HEK293T (cell line): ENCODE results near the gene TBK1.

ENCODE experiments used
- CTCF ChIA-PET: fragments of 350-600 bp; formaldehyde crosslinking; extraction: SDS; loops from one replicate; lab custom pipeline; 2021; ENCODE audit warnings: antibody characterized with exemption, inconsistent platforms; lab: Yijun Ruan, JAX
- POLR2A ChIA-PET: fragments of 350-600 bp; formaldehyde crosslinking; extraction: SDS; loops from one replicate; lab custom pipeline; 2020; ENCODE audit warnings: antibody characterized with exemption, inconsistent platforms; lab: Yijun Ruan, JAX
- DNase-seq: peaks from one replicate; pipeline ENCODE4 v3.0.0; 2012; ENCODE audit warnings: mixed read lengths; ENCODE audit errors: extremely low spot score
- ARNT ChIP-seq: fragments of 450-650 bp; IDR thresholded peaks from 2 replicates; pipeline ENCODE4 v1.6.1; 2017; ENCODE audit warnings: mild to moderate bottlenecking
- BHLHE40 ChIP-seq: fragments of 450-650 bp; IDR thresholded peaks from 2 replicates; pipeline ENCODE4 v1.6.1; 2016; ENCODE audit warnings: mild to moderate bottlenecking, moderate library complexity, borderline replicate concordance
- CTBP1 ChIP-seq: fragments of 450-650 bp; IDR thresholded peaks from 2 replicates; pipeline ENCODE4 v1.6.1; 2016; ENCODE audit warnings: borderline replicate concordance
- ELF4 ChIP-seq: fragments of 450-650 bp; IDR thresholded peaks from 2 replicates; pipeline ENCODE4 v1.6.1; 2017; ENCODE audit warnings: antibody characterized with exemption
- FOXA1 ChIP-seq: fragments of 450-650 bp; IDR thresholded peaks from 2 replicates; pipeline ENCODE4 v1.6.1; 2016; ENCODE audit warnings: mild to moderate bottlenecking
- FOXK2 ChIP-seq: fragments of 450-650 bp; IDR thresholded peaks from 2 replicates; pipeline ENCODE4 v1.6.1; 2016; ENCODE audit warnings: mild to moderate bottlenecking
- FOXM1 ChIP-seq: fragments of 450-650 bp; IDR thresholded peaks from 2 replicates; pipeline ENCODE4 v1.6.1; 2017; ENCODE audit warnings: mild to moderate bottlenecking, borderline replicate concordance
- HDGF ChIP-seq: fragments of 450-650 bp; IDR thresholded peaks from 2 replicates; pipeline ENCODE4 v1.6.1; 2017; ENCODE audit warnings: antibody characterized with exemption, borderline replicate concordance
- L3MBTL2 ChIP-seq: fragments of 450-650 bp; conservative IDR thresholded peaks from 2 replicates; pipeline ENCODE4 v1.6.1; 2016; ENCODE audit warnings: mild to moderate bottlenecking
- LEF1 ChIP-seq: fragments of 450-650 bp; IDR thresholded peaks from 2 replicates; pipeline ENCODE4 v1.6.1; 2017; ENCODE audit warnings: mild to moderate bottlenecking, borderline replicate concordance
- NFRKB ChIP-seq: fragments of 450-650 bp; IDR thresholded peaks from 2 replicates; pipeline ENCODE4 v1.6.1; 2016; ENCODE audit warnings: mild to moderate bottlenecking, moderate library complexity
- PKNOX1 ChIP-seq: fragments of 450-650 bp; IDR thresholded peaks from 2 replicates; pipeline ENCODE4 v1.6.1; 2016
- SP1 ChIP-seq: fragments of 450-650 bp; IDR thresholded peaks from 2 replicates; pipeline ENCODE4 v1.6.1; 2017
- SUZ12 ChIP-seq: fragments of 450-650 bp; IDR thresholded peaks from 2 replicates; pipeline ENCODE4 v1.6.1; 2016; ENCODE audit warnings: mild to moderate bottlenecking
- TARDBP ChIP-seq: fragments of 450-650 bp; IDR thresholded peaks from 2 replicates; pipeline ENCODE4 v1.6.1; 2016
- ZNF384 ChIP-seq: fragments of 450-650 bp; IDR thresholded peaks from 2 replicates; pipeline ENCODE4 v1.6.1; 2016

The TBK1 gene

DNA sequence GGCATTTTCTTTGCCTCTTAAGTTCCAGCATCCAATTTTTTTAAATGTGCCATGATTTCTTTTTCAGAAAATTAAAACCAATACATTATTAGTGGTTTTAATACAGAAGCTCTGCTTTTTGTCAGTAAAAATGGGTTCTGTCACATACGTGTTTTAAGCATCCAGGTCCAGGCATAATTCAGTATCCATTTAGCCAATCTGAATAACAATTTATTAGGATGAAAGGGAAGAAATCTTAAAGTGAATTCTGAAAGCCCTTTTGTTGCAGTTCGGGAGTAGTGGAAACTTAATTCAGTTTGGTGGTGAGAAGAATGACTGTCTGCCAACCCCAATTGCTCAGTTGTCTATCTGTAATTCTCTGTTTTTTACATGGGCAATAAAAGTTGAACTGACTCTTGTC is 40.5 kb upstream of the TBK1 start:
- CTCF ChIA-PET, result no interaction called here
- POLR2A ChIA-PET, result no interaction called here
- TF ChIP-seq CTBP1, result no peak
- TF ChIP-seq SP1, result no peak
- no peak for TF ChIP-seq PKNOX1
- no peak for DNase-seq

GRCh38 chr12:64412459-64412858 is 39.5 kb upstream of the TBK1 start:
- POLR2A ChIA-PET, result no interaction called here
- DNase-seq, result no peak
- CTCF ChIA-PET, result no interaction called here
- TF ChIP-seq ELF4 (no peak), FOXM1 (no peak), PKNOX1 (no peak), SUZ12 (no peak), TARDBP (no peak), CTBP1 (no peak), ARNT (no peak), L3MBTL2 (no peak), SP1 (no peak), BHLHE40 (no peak), FOXK2 (no peak), NFRKB (no peak), HDGF (no peak), FOXA1 (no peak), ZNF384 (no peak), LEF1 (no peak)

- no peak for TF ChIP-seq FOXA1
- no peak for TF ChIP-seq FOXM1
- no peak for TF ChIP-seq HDGF
- ChIA-PET CTCF (no interaction called here), POLR2A (no interaction called here)
- no peak for DNase-seq
Observed at GRCh38 chr12:64413884-64414283, 38.0 kb upstream of the TBK1 start.

GRCh38 chr12:64418209-64418608 is 33.7 kb upstream of the TBK1 start:
- POLR2A ChIA-PET, result interaction anchor here (1.4 kb wide), 1 partner anchor 14 kb away, joined by 6 read pairs; the partner anchor contains the start of gene XPOT
- DNase-seq, result no peak
- TF ChIP-seq SP1 (no peak), HDGF (no peak), FOXM1 (no peak), BHLHE40 (no peak), FOXK2 (no peak), SUZ12 (no peak), L3MBTL2 (no peak), PKNOX1 (no peak), ELF4 (no peak), FOXA1 (no peak), NFRKB (no peak), ARNT (no peak), CTBP1 (no peak), TARDBP (no peak), ZNF384 (no peak), LEF1 (no peak)
- CTCF ChIA-PET, result no interaction called here

DNA sequence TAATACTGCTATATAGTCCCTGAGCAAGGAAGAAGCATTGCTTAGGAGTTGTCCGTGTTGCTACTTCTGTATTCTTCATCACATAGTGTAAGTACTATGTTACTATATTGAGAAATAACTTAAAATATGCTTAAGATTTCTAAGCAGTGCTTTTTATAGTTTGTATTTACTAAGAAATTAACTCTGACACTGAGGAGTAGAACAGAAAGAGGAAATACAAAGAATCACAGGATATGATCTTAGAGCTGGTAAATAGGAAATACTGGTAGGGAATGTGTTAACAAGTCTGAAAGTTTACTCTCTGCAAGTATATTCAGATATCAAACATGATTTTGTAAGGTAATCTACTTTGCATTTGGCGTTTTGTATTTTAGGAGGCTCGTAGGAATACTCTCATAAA is 32.2 kb upstream of the TBK1 start:
- TF ChIP-seq HDGF (no peak), FOXK2 (no peak), ZNF384 (no peak), LEF1 (no peak), NFRKB (no peak), FOXM1 (no peak), TARDBP (no peak), ARNT (no peak), L3MBTL2 (no peak), FOXA1 (no peak), ELF4 (no peak), BHLHE40 (no peak), SUZ12 (no peak), CTBP1 (no peak)
- DNase-seq, result no peak
- ChIA-PET CTCF (no interaction called here), POLR2A (no interaction called here)

GRCh38 chr12:64427988-64428387 is 23.9 kb upstream of the TBK1 start:
- ChIA-PET POLR2A (no interaction called here), CTCF (no interaction called here)
- no peak for DNase-seq
- TF ChIP-seq PKNOX1 (no peak), NFRKB (no peak), L3MBTL2 (no peak), CTBP1 (no peak), SUZ12 (no peak), HDGF (no peak), FOXK2 (no peak), FOXM1 (no peak), SP1 (no peak), ELF4 (no peak), LEF1 (no peak), BHLHE40 (no peak), ARNT (no peak), ZNF384 (no peak), FOXA1 (no peak), TARDBP (no peak)
